Heart left ventricle (tissue), 16 donors: ENCODE data around the gene MRPL55. TPM values are rescaled to one million over a fixed set of nuclear protein-coding genes. Genes with fewer than 3 reads are reported as not detected.

Experiments
- ATAC-seq, 4 donors: fragments of 200-7000 bp; cut with Tn5 transposase; one replicate each; pipeline ENCODE4 v1.9.1; 2020 to 2022; ENCODE audit warnings: moderate library complexity in 4 of 4, mild to moderate bottlenecking in 3 of 4, moderate number of reproducible peaks in 1 of 4
- DNase-seq, 5 donors: peaks; one replicate each; pipeline ENCODE4 v3.0.0-alpha.2; 2020
- H3K27ac ChIP-seq, 12 donors: fragments of 200-600 bp; sonication (generic) in 4 of 12; one replicate each; pipeline versions ENCODE4 v1.5.0 to v1.8.0; 2016 to 2022; ENCODE audit warnings: mild to moderate bottlenecking in 2 of 12
- H3K27me3 ChIP-seq, 9 donors: fragments of 200-600 bp; sonication (generic) in 2 of 9; one replicate each; pipeline versions ENCODE4 v1.5.1 to v1.8.0; 2016 to 2022; ENCODE audit warnings: mild to moderate bottlenecking in 3 of 9
- H3K36me3 ChIP-seq, 9 donors: fragments of 200-600 bp; sonication (generic) in 2 of 9; one replicate each; pipeline versions ENCODE4 v1.5.0 to v1.8.0; 2018 to 2022; ENCODE audit warnings: mild to moderate bottlenecking in 2 of 9
- H3K4me1 ChIP-seq, 12 donors: fragments of 200-600 bp; sonication (generic) in 4 of 12; one replicate each; pipeline versions ENCODE4 v1.5.0 to v1.8.0; 2016 to 2022; ENCODE audit warnings: mild to moderate bottlenecking in 3 of 12
- H3K4me3 ChIP-seq, 12 donors: fragments of 200-600 bp; sonication (generic) in 4 of 12; one replicate each; pipeline versions ENCODE4 v1.5.0 to v1.8.0; 2017 to 2022; ENCODE audit warnings: mild to moderate bottlenecking in 9 of 12, moderate library complexity in 4 of 12
- H3K9me3 ChIP-seq, 12 donors: fragments of 200-600 bp; sonication (generic) in 4 of 12; one replicate each; pipeline versions ENCODE4 v1.5.0 to v1.8.0; 2016 to 2022; ENCODE audit warnings: mild to moderate bottlenecking in 1 of 12
- POLR2A ChIP-seq, 2 donors: fragments of 450-650 bp; IDR thresholded peaks; one replicate each; pipeline ENCODE4 v1.6.1; 2017; ENCODE audit warnings: antibody characterized with exemption in 2 of 2, mild to moderate bottlenecking in 2 of 2, moderate library complexity in 2 of 2
- WGBS, 4 donors: extraction: QIAGEN DNeasy Blood & Tissue Kit in 2 of 4; methylation state at CpG; one replicate each; pipeline versions ENCODE4 v1.1.5 to v1.1.7; 2013 to 2018; 5-methylcytosine and 5-hydroxymethylcytosine counted together
- intact Hi-C, 10 donors: fragments of 100-400 bp; cut with DNase I; formaldehyde crosslinking; loops; one replicate each; pipeline versions ENCODE4 v1.11.1 to v1.14.2; 2022
- polyA plus RNA-seq, 2 donors: library from polyadenylated mRNA; stranded (reverse); fragments of 200-250 nt; gene quantifications; one replicate each; pipeline ENCODE4 v1.2.3, GENCODE V29; 2013
- total RNA-seq, 9 donors: library from RNA; depleted of rRNA in 2 of 9; stranded (reverse); fragments of >200 nt in 2 of 9; fragmentation: NEBNext Ultra II Directional in 3 of 9; extraction: Animal tissue kit (Norgen Biotek cat#: 25700) in 3 of 9; gene quantifications; one replicate each; pipeline versions ENCODE4 v1.1.0 to v1.2.4, GENCODE V29; 2016 to 2023
- TF ChIP-seq, protein P1 (sequence below), 12 donors: fragments of 200-600 bp; sonication (generic) in 4 of 12; IDR thresholded peaks; one replicate each; pipeline versions ENCODE4 v1.5.0 to v1.8.0; 2018 to 2022; ENCODE audit warnings: antibody characterized with exemption in 12 of 12, mild to moderate bottlenecking in 5 of 12
- donor health status: ischemic (EF 13 %, LVEDD 7.1; RV severe dilation, severe dysfunction).
- donor health status: healthy with polysubstance abuse.
- donor health status: DM: no; HTN: yes; CAD: no.
- donor health status: DM: no; HTN: no; CAD: no.
- donor health status: ischemic (EF 25% LVEDD 6.9; RV normal size, moderate dysfunction).
- donor health status: ischemic (EF 25% LVEDD 5.7; RV mildly dilated, moderate dysfunction).
- donor health status: healthy.
- donor health status: DM: yes; HTN: yes; CAD: no.
- donor health status: ischemic (EF 35%, LVEDD 5.7; RV mildly dilated, moderate dysfunction).
- donor health status: nonischemic (EF 11% LVEDD 7.7; RV severe dilation, severe dysfunction).
- donor health status: DM: yes; HTN: yes; CAD: no.
- donor health status: PGD.
- donor health status: ischemic (EF 29% LVEDD 5.4; RV normal size, mild dysfunction).
- donor health status: nonischemic (EF 23%, LVEDD 6.1; RV moderate dilation, normal function).

Gene MRPL55
- total and polyA plus RNA-seq, 11 donors = 35.5 to 141 (median 55.1) TPM

DNA sequence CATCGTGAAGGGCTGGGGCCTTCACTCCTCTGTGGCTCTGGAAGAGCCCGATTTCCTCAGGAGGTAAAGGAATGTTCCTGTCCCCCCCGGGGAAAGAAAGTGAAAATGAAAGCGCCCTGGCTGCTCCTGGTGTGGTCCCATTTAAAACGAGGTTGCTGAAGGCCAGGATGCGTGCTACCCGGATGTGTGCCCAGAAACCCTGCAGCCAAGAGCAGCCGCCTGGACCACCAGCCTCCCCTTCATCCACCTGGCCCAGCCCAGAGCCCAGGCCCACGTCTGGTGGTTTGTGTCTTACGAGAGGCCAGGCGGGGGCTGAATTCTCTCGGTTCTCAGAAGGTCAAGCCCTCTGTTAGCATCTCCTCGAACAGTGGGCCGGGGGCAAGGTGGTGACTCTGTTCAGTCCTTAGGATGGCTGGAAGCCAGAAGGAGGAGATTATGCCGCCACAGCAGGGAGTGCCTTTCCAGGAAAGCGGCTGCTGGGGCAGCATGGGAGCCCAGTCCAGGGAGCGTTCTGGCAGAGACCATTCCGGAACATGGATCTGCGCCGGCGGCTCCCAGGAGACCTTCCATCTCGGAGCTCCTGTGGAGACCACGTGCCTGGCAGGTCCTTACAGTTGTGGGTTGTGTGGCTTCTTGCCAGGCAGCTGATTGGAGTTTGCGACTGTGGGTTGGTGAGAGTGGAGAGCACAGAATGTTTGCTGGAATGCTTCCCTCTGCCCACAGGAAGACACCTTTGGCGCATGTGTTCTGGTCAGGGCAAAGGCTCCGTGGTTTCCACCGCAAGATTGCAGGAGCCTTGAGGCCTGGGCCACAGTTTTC lies 32.3 kb upstream of the MRPL55 start:
- intact Hi-C loops = loop anchor here in 5 of 10 donors (1.0 to 2.0 kb wide), 4 partner anchors 21 to 33 kb away; partner anchors contain the start of genes IBA57 (in 4 of the 5) and MRPL55 (in 1 of the 5)
- peaks cover 14 to 59% (median 44%) of the 10 kb centered on the region in 12 donors for H3K4me1 ChIP-seq
- peak in 2 of 4 donors; percentile 18 to 26 for ATAC-seq

DNA sequence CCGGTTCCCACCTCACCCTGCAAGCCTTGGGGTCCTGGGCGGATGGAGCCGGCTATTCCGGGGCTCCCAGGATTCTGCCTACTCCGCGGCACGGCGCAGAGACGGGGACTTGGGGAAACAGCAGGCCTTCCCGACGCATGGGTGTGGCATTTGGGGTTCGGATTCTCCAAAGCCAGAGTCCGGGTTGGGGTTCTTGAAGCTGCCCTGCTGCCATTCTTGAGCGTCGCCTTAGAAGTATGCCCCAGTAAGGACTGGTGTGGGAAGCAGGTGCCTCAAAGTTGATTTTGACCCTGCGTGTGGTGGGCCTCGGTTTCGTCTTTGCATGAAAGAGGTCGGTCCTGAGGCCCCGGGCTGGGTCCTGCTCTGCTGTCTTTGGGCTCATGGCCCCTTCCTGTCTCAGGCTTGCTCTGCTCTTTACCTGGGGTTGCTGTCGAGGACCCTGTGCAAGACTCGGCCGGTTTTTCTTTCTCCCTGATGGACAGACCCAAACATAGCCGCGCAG lies 31.7 kb upstream of the MRPL55 start:
- H3K27me3 ChIP-seq = no peaks in the 10 kb centered on the region
- ATAC-seq = no peak
- WGBS, 4 donors = 4 to 10% (median 6%) methylated on average over 14 to 25 of the region's 25 CpGs
- H3K4me3 ChIP-seq = peak overlapping the region; percentile 84 to 100 (median 93)
- peaks cover 14 to 53% (median 44%) of the 10 kb centered on the region in 12 donors for H3K4me1 ChIP-seq
- intact Hi-C loops = loop anchor here in 8 of 10 donors (1.0 to 2.0 kb wide), 4 partner anchors 22 to 32 kb away; partner anchors contain the start of genes IBA57 (in 7 of the 8) and MRPL55 (in 1 of the 8)
- peaks cover 0 to 24% (median 8%) of the 10 kb centered on the region in 9 donors for H3K36me3 ChIP-seq
- TF ChIP-seq, protein P1, sequence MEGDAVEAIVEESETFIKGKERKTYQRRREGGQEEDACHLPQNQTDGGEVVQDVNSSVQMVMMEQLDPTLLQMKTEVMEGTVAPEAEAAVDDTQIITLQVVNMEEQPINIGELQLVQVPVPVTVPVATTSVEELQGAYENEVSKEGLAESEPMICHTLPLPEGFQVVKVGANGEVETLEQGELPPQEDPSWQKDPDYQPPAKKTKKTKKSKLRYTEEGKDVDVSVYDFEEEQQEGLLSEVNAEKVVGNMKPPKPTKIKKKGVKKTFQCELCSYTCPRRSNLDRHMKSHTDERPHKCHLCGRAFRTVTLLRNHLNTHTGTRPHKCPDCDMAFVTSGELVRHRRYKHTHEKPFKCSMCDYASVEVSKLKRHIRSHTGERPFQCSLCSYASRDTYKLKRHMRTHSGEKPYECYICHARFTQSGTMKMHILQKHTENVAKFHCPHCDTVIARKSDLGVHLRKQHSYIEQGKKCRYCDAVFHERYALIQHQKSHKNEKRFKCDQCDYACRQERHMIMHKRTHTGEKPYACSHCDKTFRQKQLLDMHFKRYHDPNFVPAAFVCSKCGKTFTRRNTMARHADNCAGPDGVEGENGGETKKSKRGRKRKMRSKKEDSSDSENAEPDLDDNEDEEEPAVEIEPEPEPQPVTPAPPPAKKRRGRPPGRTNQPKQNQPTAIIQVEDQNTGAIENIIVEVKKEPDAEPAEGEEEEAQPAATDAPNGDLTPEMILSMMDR (IDR thresholded peaks at IDR 0.05) = no peak
- no peak for TF ChIP-seq POLR2A (IDR thresholded peaks at IDR 0.05)
- DNase-seq = peak in 1 of 5 donors; percentile 31
- H3K27ac ChIP-seq = peak overlapping the region; percentile 87 to 100 (median 99)
- no peaks in the 10 kb centered on the region for H3K9me3 ChIP-seq

More for the DNA sequence above, 32.3 kb upstream of the MRPL55 start:
- Histone ChIP-seq H3K27me3 (no peaks in the 10 kb centered on the region), H3K4me3 (peak overlapping the region; percentile 84 to 100 (median 93)), H3K27ac (peak overlapping the region; percentile 87 to 100 (median 99)), H3K36me3 (peaks cover 0 to 29% (median 11%) of the 10 kb centered on the region in 9 donors), H3K9me3 (no peaks in the 10 kb centered on the region)
- peak; percentile 77 to 85 (median 80) for DNase-seq
- TF ChIP-seq POLR2A (IDR thresholded peaks at IDR 0.05) = no peak
- TF ChIP-seq, protein P1 (IDR thresholded peaks at IDR 0.05) = no peak
- WGBS, 4 donors = 19 to 30% (median 26%) methylated on average over 16 to 27 of the region's 27 CpGs

DNA sequence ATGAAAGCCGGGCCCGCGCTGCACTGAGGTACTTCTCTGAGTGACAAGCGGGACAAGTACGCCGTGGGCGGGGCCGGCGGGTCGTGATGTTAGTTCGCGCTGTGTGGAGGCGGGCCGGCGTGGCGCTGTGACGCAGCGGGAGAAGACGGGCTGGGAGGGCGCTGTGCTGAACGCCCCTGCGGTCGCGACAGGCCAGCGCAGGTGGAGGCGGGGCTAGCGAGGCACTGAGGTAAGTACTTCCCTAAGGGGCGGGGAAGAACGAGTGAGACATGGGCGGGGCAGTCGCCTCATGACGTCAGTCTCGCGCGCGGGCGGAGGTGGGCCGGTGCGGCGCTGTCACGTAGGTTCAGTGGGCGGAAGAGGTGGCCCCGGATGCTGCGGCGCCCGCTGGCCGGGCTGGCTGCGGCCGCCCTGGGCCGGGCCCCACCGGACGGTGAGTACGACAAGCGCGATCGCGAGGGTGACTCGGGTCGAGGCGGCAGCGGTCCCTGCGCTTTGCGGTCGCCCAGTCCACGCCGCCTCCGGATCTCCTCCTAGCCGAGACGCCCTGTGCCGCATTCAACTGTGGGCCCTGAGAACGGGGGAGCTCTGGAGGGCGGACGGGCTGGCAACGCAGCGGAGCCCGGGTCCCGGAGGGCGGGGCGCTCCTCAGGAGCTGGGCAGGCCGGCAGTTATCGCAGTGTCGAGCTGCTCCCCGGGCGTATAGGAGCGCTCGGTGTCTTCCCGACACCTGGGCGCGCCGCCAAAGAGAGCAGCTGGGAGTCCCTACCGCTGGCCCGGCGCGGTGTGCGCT lies 31.0 kb upstream of the MRPL55 start, which contains the start of gene GUK1:
GUK1 (plus strand) TSS at position 349 of the 793 bp plus-strand sequence; CDS start at position 373, 24 bp downstream.
- intact Hi-C loops = loop anchor here in 9 of 10 donors (1.0 to 10.0 kb wide), 9 partner anchors 23 to 355 kb away; partner anchors contain the start of genes IBA57 (in 6 of the 9) and MRPL55 (in 2 of the 9)
- H3K4me1 ChIP-seq = peaks cover 14 to 52% (median 43%) of the 10 kb centered on the region in 12 donors
- DNase-seq = peak; percentile 99 to 100 (median 100)
- peak; percentile 76 to 98 for TF ChIP-seq POLR2A (IDR thresholded peaks at IDR 0.05)
- TF ChIP-seq, protein P1 (IDR thresholded peaks at IDR 0.05) = peak in 9 of 12 donors; percentile 15 to 53 (median 35)
- WGBS, 4 donors = 0 to 1% (median 0%) methylated on average over 46 to 95 of the region's 95 CpGs
- peak within 1 kb of the TSS; percentile 87 to 100 (median 99) for H3K27ac ChIP-seq
- peak within 1 kb of the TSS; percentile 84 to 100 (median 93) for H3K4me3 ChIP-seq
- peaks cover 0 to 18% (median 2%) of the 10 kb centered on the region in 9 donors for H3K36me3 ChIP-seq
- peak; percentile 92 to 97 (median 95) for ATAC-seq
- no peaks in the 10 kb centered on the region for H3K27me3 ChIP-seq
- H3K9me3 ChIP-seq = no peaks in the 10 kb centered on the region
